ENCODE results near the gene VPS35L.
A peak's percentile ranks its signal among the peaks of the same experiment; 100 is the strongest.
"Not testable (repeated sequence)": the region's sequence is repeated elsewhere in the genome, so short reads cannot be mapped to it uniquely, and the experiment has no call there.

VPS35L gene

DNA sequence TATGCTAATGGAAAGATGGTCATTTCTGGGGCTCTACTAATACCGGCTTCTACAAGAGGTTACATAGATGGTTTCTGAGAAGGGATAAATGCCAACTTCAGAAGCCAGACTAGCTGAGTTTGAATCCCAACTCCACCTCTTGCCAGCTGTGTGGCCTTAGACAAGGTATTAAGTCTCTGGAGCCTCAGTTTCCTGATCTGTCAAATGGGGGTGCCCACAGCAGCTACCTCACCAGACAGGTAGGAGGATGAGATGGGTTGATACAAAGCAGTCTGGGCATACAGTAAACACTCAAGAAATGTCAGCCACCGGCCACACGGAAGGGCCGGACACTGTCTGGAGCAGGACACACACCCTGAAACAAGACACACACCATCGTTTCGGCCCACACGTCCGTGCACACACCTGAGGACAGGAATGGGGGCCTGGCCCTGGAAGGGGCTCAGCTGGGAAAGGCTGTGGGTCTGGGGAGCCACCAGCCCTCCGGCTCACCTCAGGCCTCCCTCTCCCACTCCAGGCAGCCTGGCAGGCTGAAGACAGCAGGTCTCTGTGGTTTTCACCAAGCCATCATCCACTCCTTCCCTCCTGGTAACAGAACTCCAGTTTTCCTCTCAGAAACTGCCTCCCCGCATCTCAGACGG lies 157.0 kb downstream of the VPS35L start:
- no peak for DNase-seq (ENCODE audit: low read depth)

DNA sequence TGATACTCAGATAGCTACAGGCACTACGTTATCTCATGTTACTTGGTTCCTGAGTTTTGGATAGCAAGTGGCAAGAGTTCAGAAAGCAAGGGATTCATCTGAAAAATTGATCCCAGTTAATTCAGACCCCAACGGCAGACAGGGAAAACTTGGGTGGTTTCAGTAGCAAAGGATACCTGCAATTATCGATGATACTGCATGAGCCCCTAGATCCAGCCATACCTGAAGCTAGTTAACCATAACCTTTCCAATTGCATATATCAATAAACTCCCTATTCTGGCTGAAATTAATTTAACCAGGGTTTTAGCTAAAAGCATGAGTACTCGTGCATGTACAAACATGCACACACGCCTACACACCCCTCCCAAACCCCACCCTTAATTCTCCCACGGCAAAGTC lies 158.2 kb downstream of the VPS35L start:
- DNase-seq (ENCODE audit: low read depth), result no peak

DNA sequence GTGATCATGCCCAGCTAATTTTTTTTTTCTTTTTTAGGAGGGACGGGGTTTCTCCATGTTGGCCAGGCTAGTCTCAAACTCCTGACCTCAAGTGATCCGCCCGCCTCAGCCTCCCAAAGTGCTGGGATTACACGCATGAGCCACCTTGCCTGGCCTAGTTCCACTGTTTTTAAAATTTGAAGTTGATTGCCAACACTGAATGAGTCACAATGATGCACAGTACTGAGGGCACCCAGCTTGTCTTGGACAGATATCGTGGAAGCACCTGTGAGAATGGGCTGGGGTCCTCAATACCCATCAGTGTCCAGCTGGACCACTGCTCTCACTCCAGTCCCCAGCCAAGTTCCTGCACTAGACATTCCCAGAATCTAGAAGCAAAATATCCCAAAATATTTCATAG lies 160.1 kb downstream of the VPS35L start:
- DNase-seq (ENCODE audit: low read depth), result no peak

DNA sequence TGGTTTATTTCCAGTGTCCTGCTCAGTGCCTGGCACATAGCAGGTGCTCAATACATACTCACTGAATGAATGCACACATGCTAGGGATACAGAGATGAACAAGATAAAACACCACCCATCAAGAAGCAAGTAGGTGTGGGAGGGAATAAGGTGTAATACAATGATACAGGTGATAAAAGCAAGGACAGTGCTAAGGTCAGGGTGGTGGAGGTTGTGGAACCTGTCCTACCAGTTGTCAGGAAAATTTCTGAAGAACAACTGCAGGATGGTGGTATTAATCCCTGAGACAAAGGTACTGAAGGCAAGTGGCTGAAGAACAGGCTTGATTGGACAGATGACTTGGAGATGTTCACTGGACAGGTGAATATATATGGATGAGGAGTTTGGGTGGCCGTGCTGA lies 160.7 kb downstream of the VPS35L start:
- DNase-seq (ENCODE audit: low read depth), result no peak

DNA sequence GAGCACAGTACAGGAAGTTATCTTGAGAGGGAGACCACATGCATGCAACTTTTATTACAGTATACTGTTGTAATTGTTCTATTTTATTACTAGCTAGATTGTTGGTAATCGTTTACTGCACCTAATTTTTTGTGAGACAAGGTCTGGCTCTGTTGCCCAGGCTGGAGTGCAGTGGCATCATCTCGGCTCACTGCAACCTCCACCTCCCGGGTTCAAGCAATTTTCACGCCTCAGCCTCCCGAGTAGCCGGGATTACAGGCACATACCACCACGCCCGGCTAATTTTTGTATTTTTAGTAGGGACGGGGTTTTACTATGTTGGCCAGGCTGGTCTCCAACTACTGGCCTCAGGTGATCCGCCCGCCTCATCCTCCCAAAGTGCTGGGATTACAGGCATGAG lies 161.2 kb downstream of the VPS35L start:
- not testable (repeated sequence) for DNase-seq (ENCODE audit: low read depth)

DNA sequence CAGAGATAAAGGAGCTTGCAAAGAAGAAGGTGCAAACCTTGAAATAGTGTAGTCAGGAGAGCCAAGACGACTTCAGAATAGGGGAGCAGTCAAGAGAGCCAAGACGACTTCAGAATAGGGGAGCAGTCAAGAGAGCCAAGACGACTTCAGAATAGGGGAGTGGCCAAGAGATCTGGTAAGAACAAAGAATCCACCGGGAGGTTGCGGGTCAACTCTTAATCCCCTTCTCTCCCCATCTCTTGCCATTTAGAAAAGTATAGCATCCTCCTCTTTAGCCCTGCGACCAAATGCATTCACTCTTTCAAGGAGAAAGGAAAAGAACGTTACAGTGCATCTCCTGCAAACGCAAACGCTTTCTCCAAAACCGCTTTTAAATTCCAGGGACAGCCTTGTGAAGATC lies 161.8 kb downstream of the VPS35L start:
- DNase-seq (ENCODE audit: low read depth), result no peak

DNA sequence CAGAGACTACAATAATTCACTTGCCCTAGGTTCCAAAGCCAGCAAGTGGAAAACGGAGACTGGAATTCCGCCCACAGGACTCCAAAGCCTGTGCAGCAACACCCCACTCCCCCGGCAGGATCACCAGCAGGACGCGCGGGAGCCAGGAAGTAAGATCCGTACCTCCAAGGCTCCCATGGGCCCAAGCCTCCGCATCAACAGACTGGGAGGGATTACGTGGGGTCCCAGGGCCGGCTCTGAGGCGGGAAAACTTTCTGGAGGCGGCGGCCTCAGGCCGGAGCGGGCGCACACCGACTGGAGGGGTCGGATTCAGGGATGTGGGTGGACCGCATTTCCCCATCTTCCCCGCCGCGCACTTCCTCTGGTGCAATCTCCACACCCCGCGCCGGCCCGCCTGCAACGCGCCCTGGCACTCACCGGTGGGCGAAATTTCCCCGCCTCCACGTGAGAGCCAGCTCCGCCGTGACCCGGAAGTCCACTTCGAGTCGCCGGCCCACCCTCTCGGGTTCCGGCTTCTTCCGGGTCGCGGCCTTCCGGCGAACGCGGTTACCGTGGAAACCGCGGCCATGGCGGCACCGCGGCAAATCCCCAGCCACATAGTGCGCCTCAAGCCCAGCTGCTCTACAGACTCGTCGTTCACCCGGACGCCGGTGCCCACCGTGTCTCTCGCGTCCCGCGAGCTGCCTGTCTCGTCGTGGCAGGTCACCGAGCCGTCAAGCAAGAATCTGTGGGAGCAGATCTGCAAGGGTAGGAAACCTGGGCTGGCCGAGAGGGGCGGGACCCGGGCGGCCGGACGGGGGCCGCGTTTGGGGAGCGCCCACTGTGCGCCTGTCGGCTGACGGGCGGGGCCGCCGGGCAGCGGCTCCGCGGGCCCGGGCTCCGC lies 162.5 kb downstream of the VPS35L start, which contains the start of the genes IQCK and KNOP1:
TSS of gene IQCK (plus strand) at position 531 of the 883 bp plus-strand sequence. CDS start at position 567, 36 bp downstream.
TSS of gene KNOP1 (minus strand) at position 487 of the 883 bp plus-strand sequence. CDS start 3,192 bp downstream, outside the sequence.
- DNase-seq (ENCODE audit: low read depth), result peak; percentile 81

DNA sequence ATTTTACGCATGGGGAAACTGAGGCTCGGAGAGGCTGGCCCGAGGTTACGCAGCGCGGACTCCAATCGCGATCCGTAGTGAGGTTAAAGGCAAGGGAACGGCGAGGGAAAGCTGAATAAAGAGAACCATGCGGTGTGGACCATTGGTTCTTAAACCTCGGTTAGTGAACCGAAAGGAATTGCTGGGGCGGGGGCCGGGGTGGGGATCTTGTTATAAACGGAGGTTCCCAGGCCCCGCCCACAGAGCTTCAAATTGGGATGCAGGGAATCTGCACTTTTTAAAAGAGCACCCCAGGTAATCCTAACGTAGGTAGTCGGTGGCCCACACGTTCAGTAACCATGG lies 163.1 kb downstream of the VPS35L start:
- no peak for DNase-seq (ENCODE audit: low read depth)

DNA sequence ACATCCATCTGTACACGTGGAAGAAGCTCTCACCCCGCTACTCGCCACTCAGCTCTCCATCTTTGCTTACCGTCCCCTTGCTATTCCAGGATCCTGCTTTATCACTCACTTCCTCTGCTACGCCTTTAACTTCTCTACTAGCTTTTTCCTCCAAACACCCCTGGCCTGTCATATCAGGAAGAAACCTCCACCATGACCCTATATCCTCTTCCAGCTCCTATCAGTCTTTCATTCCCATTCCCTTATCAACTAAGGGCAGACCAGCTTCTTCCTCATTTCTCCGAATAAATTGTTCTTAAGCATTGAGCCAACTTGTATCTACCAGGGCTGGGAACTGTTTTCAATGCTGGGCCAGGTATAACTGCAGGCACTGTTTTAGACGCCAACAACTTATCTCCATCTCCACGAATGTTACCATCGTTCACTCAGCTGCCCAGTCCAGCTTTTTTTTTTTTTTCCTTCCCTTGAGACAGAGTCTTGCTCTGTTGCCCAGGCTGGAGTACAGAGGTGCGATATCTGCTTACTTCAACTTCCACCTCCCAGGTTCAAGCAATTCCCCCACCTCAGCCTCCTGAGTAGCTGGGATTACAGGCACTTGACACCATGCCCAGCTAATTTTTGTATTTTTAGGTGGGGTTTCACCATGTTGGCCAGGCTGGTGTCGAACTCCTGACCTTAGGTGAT lies 166.9 kb downstream of the VPS35L start:
- no peak for DNase-seq (ENCODE audit: low read depth)

DNA sequence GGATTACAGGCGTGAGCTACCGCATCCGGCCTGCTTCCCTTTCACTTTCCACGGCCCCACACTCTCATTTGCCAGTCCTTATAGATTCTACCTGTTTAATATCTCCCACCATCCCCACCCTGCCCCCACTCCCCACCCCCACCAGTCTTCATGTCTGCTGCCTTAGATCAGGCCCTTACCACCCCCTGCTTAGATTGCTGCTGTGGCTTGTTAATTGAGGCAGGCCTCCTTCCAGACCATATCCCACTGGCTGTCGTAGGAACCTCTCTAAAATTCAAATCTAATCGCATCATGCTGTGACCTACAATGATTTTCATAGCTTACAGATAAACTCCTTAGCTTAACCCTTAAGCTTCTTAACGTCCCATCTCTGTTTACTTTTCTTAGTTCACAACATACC lies 167.5 kb downstream of the VPS35L start:
- no peak for DNase-seq (ENCODE audit: low read depth)

DNA sequence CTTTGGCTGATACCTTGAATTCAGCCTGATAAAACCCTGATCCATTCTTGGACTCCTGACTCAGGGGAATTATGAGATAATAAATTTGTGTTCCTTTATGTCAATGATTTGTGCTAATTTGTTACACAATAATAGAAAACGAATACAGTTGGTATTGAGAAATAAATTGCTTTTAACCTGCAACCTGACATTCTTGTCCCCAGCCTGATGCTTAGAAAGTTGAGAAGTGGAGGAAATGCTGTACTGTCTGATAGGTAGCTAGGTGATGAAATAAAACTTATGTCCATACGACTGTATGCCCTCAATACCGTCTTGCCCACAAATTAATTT lies 173.1 kb downstream of the VPS35L start:
- DNase-seq (ENCODE audit: low read depth), result no peak

DNA sequence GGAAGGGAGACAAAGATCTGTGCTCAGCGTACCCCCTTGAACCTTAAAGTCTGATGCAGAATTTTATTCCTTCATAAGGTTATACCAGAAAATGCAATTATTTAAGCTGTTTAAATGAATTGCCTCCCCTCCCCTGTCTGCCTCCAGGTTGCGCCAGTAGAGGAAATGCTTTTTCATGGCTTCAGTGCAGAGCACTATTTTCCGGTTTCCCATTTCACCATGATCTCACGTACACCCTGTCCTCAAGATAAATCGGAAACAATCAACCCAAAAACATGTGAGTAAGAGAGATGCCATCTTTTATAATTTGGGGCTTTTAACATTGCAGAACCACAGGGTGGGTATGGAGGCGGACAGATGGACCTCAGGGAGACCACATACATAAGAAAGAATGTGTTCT lies 178.0 kb downstream of the VPS35L start:
- DNase-seq (ENCODE audit: low read depth), result no peak

DNA sequence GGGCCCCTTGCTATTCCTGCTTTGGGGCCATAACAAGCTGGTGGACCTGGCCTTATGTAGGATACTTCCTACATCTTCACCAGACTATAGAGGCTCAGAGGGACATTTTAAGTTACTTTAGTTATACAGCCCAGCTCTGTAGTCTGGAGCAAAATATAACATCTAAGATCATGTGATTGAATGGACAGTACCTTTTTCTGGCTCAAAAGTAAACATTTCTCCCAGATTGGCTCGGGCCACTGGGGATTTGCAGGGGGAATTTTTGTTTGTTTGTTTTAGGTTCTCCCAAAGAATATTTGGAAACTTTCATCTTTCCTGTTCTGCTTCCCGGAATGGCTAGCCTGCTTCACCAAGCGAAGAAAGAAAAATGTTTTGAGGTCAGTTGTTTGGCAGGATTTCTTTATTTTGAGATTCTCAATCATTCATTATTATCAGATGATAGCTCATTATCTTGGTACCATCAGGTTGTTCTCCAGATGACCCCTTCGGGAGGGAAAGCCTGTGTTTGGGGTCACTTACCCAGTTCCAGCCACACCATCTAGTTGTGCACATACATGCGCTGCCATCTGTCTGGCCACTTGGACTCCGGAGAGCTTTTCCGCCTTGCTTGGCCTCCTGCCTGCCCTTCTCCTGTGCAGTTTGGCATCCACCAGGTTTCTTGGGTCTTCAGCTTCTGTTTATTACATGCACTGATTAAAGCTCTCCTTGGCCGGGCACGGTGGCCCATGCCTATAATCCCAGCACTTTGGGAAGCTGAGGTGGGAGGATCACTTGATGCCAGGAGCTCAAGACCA lies 179.8 kb downstream of the VPS35L start:
- DNase-seq (ENCODE audit: low read depth), result no peak

DNA sequence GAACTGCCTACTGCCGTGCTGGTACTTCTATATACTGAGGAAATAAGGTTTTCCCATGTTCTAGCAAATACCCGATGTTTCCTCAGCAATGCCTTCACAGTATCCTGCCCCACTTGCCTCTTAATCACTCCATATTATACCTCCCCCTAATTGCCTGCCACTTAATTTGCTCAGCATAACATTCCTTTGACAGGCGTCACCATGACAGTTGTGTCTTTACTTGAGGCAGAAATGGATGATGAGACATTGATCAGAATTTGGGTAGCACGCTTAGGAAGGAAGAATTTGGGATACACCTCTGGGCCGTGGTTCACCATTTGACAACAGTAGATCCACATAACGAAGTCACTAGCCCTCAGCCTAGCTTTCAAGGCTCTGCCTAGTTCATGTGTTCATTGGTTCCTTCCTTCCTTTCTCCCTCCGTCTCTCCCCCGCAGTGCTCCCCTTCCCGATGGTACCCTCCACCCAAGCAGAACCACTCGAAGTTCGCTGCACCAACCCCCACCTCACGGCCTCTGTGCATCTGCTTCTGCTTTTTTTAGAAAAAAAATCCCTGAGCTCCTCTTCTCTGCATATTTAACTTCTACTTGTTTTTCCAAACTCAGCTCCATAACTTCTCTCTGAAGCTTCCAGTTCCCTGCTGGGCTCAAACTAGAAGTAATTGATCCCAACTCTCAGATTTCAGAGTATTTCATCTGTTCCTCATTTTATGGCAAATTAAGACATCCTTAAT lies 182.0 kb downstream of the VPS35L start:
- no peak for DNase-seq (ENCODE audit: low read depth)

DNA sequence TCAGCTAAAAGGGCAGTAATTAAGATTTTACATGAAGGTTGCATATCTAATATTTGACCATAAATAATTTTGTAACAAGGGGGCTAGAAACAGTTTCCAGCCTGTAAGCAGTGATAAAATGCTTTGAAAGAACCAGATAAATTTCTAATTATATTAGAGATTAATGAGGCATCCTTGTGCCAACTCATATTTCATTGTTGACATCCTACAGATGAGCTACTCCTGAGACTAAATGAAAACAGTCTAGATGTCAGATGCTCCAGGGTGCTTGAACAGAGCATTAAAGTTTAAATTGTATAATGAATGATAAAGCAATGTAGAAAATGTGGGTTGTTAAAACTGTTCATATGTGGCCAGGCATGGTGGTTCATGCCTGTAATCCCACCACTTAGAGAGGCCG lies 185.9 kb downstream of the VPS35L start:
- no peak for DNase-seq (ENCODE audit: low read depth)

DNA sequence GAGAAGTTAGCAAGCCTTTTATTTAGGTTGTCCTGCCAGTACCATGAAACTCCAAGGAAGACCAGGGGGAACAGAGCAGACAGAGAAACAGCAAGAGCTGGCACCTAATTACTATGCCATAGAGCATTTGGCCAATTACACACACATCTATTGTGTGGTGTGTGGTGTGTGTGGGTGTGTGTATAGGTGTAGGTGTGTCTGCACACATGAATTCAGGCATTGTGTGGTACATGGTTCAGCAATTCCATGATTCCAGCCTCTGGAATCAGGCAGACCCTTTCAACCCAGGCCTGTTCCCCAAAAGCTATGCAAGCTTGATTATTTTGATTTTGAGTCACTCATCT lies 188.3 kb downstream of the VPS35L start:
- no peak for DNase-seq (ENCODE audit: low read depth)

DNA sequence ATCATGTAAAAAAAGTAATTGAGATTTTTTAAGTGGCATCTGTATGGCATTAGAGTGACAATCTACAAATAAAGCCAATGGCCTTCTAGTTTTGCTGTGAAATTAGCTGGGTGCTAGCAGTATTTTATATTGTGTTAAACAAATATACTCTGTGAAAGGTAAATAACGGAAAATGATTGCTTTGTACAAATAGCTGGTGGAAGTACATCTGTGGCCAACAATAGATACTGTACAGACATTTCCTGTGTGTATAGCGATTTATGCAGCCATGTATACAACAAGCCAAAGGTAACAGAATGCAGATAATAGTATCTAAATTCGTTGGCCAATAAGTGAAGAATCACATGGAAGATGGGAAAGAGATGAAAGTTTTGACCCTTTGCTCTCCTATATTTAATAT lies 189.2 kb downstream of the VPS35L start:
- DNase-seq (ENCODE audit: low read depth), result no peak

DNA sequence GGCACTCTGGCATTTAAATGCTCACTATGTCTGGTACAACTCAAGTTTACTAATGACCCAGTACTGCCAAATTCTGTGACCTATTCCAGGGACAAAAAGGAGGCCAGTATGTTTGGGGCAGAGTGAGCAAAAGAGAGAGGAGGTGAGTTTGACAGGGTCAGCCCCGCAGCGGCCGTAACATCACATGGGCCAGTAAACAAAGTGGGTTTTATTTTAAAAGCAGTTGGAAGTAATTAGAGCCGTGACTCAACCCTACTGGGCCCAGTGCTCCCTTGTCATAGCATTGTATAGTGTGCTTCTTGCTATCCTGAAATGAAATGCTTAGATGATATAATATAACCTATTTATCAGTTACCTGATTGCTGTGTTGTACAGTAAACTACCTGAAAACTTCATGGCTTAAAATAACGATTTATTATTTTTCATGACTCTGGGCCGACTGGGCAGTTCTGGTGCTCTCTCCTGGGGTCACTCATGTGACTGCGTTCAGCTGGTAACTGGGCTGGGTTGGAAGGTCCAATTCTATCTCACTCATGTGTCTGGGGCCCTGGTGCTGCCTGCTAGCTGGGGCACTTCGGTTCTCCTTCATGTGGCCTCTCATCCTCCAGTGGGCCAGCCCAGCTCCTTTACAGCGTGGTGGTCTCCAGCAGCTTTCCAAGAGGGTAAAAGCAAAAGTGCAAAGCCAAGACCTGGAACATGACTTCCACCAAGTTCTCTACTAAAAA lies 189.9 kb downstream of the VPS35L start:
- no peak for DNase-seq (ENCODE audit: low read depth)

DNA sequence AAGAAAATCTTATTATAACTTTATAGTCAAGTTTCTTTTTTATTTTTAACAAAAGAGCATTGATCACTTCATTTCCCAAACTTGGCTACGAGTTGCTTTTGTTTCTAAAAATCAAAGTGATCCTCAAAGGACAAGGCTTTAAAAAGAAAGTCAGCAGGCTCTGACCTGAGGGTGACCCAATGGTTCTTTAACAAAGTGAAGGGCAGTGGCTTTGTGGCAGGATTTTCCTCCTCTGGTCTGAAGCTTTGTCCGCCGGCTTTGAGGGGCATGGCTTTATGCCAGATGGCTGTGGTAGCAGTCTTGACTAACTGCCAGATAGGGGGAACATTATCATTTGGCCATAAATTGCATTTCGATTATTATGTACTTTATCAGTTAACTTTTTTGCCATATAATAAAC lies 191.1 kb downstream of the VPS35L start:
- DNase-seq (ENCODE audit: low read depth), result no peak

DNA sequence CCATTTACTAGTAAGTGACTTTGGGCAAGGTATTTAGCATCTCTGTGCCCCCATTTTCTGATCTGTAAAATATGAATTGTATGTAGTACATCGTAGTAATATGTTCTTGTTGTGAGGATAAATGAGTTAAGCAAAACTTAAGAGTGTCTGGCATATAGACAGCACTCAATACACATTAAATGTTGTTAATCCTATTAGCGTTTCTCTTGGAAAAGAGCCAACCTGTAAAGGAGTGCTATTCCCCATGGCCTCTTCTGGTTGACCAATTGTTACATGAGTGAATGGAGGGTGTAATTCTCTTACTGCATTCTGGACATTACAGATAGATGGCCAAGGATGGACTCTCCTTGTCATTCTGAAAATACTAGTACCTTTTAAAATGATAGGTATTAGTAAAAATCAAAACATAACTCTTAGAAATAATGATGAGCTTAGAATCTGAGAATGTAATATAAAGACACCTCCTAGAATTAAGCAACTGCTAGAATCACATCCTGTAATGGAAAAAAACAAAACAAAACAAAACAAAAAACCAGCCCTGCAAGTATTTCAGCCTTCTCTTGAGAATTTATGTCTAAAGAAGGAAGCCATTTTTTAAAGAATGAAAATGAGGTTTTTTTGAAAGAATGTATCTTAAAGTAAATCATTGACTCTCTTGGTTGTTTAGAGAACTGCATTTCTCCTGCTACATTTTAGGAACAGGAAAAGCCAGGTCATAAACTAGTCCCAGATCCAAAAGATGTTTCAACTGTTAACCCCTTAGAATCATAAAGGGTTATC lies 193.1 kb downstream of the VPS35L start:
- DNase-seq (ENCODE audit: low read depth), result no peak
